K562 (cell line): Measurements from ENCODE around the gene ARHGAP35. TPM values are rescaled to one million over a fixed set of nuclear protein-coding genes. Genes with fewer than 3 reads are reported as not detected.

Experiments used
- ATAC-seq: fragments of 200-7000 bp; cut with Tn5 transposase; 3 replicates; pipeline ENCODE4 v1.9.1; 2020; ENCODE audit warnings: moderate library complexity
- BruUV-seq: library from RNA; stranded (reverse); fragments of 400-500 nt; replicated peaks from 2 replicates; lab custom pipeline; 2021; lab: Mats Ljungman, UMichigan
- CTCF ChIA-PET: fragments of 300-600 bp; formaldehyde crosslinking; extraction: SDS; loops from one replicate; lab custom pipeline; 2021; ENCODE audit warnings: low intra/inter-chr PET ratio; lab: Yijun Ruan, JAX
- POLR2A ChIA-PET: fragments of 300-600, 350-650 bp; sonication (Branson Sonifier 250); formaldehyde crosslinking; extraction: SDS; loops from one replicate; lab custom pipeline; 2021; ENCODE audit warnings: antibody characterized with exemption, inconsistent platforms; lab: Yijun Ruan, JAX
- DNase-seq, 4 experiments: peaks; one replicate each; pipeline versions ENCODE4 v3.0.0 to v3.0.0-alpha.2; 2011 to 2018; ENCODE audit warnings: low spot score in 3 of 4, mixed read lengths in 3 of 4; ENCODE audit errors: extremely low read depth in 1 of 4
- FAIRE-seq: peaks from 2 replicates; lab custom pipeline; 2011; peaks lifted over from hg19 to GRCh38; lab: Jason Lieb, UNC
- H2AFZ ChIP-seq: 2 replicates; pipeline ENCODE4 v1.6.0; 2011; ENCODE audit warnings: low read depth, low read length, control low read depth, inconsistent platforms
- H3K27ac ChIP-seq: fragments of 200-600 bp; 3 replicates; pipeline ENCODE4 v1.8.0; 2011; ENCODE audit warnings: low read depth, mild to moderate bottlenecking, control low read depth, inconsistent platforms, low read length, moderate library complexity, mixed read lengths; ENCODE audit errors: extremely low read depth
- H3K27me3 ChIP-seq, 2 experiments: fragments of 300-600 bp in 1 of 2; 2 replicates in 1 of 2; 3 replicates in 1 of 2; pipeline versions ENCODE4 v1.6.0 to v1.8.0; 2011; ENCODE audit warnings: inconsistent platforms in 2 of 2, low read length in 2 of 2, mild to moderate bottlenecking in 1 of 2, mixed read lengths in 1 of 2, moderate library complexity in 1 of 2; ENCODE audit not compliant: control insufficient read depth in 2 of 2, insufficient read depth in 2 of 2
- H3K36me3 ChIP-seq: fragments of 300-600 bp; 3 replicates; pipeline ENCODE4 v1.8.0; 2011; ENCODE audit warnings: mild to moderate bottlenecking, low read length, inconsistent platforms; ENCODE audit not compliant: control insufficient read depth, insufficient read depth
- H3K4me1 ChIP-seq, 2 experiments: fragments of 200-600 bp in 1 of 2; replicated peaks in 1 of 2; 2 replicates in 1 of 2; 3 replicates in 1 of 2; pipeline versions ENCODE4 v1.5.1 to v1.8.0; 2011; ENCODE audit warnings: inconsistent platforms in 2 of 2, low read length in 2 of 2, mild to moderate bottlenecking in 1 of 2, mixed read lengths in 1 of 2, moderate library complexity in 1 of 2; ENCODE audit not compliant: control insufficient read depth in 2 of 2, insufficient read depth in 2 of 2
- H3K4me2 ChIP-seq: 2 replicates; pipeline ENCODE4 v1.6.1; 2011; ENCODE audit warnings: low read length, control low read depth, inconsistent platforms, mixed read lengths; ENCODE audit not compliant: insufficient read depth
- H3K4me3 ChIP-seq: fragments of 200-600 bp; sonication (generic), shearing (Covaris generic); 2 replicates; pipeline ENCODE4 v1.5.1; 2016; ENCODE audit warnings: control low read depth, inconsistent platforms
- H3K79me2 ChIP-seq: fragments of 200-600 bp; 3 replicates; pipeline ENCODE4 v1.8.0; 2011; ENCODE audit warnings: low read length, inconsistent platforms; ENCODE audit not compliant: control insufficient read depth, insufficient read depth
- H3K9ac ChIP-seq, 2 experiments: 2 replicates each; pipeline versions ENCODE4 v1.6.0 to v1.6.1; 2011; ENCODE audit warnings: low read depth in 2 of 2, low read length in 2 of 2, control low read depth in 1 of 2, inconsistent platforms in 1 of 2, mild to moderate bottlenecking in 1 of 2, mixed read lengths in 1 of 2; ENCODE audit not compliant: insufficient read depth in 1 of 2
- H3K9me1 ChIP-seq: one replicate; pipeline ENCODE4 v1.6.0; 2011; ENCODE audit warnings: inconsistent platforms, mild to moderate bottlenecking, low read length, moderate library complexity; ENCODE audit not compliant: control insufficient read depth, insufficient read depth
- H3K9me3 ChIP-seq: replicated peaks from 2 replicates; pipeline ENCODE4 v1.5.1; 2011; ENCODE audit warnings: low read depth, low read length, inconsistent platforms; ENCODE audit not compliant: control insufficient read depth, insufficient read depth
- H4K20me1 ChIP-seq: replicated peaks from 2 replicates; pipeline ENCODE4 v1.6.1; 2011; ENCODE audit warnings: low read length, inconsistent platforms, mixed read lengths; ENCODE audit not compliant: control insufficient read depth, insufficient read depth
- BHLHE40 ChIP-seq: IDR thresholded peaks from 2 replicates; pipeline ENCODE4 v1.6.1; 2011; ENCODE audit warnings: low read length, improper control_type of control experiment
- CBFA2T2 ChIP-seq: fragments of 450-650 bp; conservative IDR thresholded peaks from 2 replicates; pipeline ENCODE4 v1.6.1; 2017; ENCODE audit warnings: mild to moderate bottlenecking
- CHD2 ChIP-seq: IDR thresholded peaks from 2 replicates; pipeline ENCODE4 v1.6.1; 2011; ENCODE audit warnings: low read depth, low read length
- DACH1 ChIP-seq: fragments of 450-650 bp; IDR thresholded peaks from 2 replicates; pipeline ENCODE4 v1.6.1; 2018; ENCODE audit not compliant: partially characterized antibody
- DNMT1 ChIP-seq: fragments of 450-650 bp; IDR thresholded peaks from 2 replicates; pipeline ENCODE4 v1.6.1; 2016; ENCODE audit warnings: antibody characterized with exemption, mild to moderate bottlenecking
- FOXP1 ChIP-seq: sonication (generic); formaldehyde crosslinking; IDR thresholded peaks from 2 replicates; pipeline ENCODE4 v1.8.0; 2022; ENCODE audit warnings: mild to moderate bottlenecking, missing genetic modification reagents
- HMGXB4 ChIP-seq: sonication (generic); formaldehyde crosslinking; IDR thresholded peaks from 2 replicates; pipeline ENCODE4 v1.8.1; 2023; ENCODE audit warnings: mild to moderate bottlenecking, missing genetic modification reagents
- NFIC ChIP-seq: fragments of 450-650 bp; IDR thresholded peaks from 2 replicates; pipeline ENCODE4 v1.6.1; 2017; ENCODE audit warnings: mild to moderate bottlenecking, inconsistent platforms
- NR2C1 ChIP-seq, 2 experiments: fragments of 450-650 bp; IDR thresholded peaks; 2 replicates each; pipeline ENCODE4 v1.6.1; 2017; ENCODE audit warnings: mild to moderate bottlenecking in 2 of 2, antibody characterized with exemption in 1 of 2, inconsistent platforms in 1 of 2, missing compliant biosample characterization in 1 of 2, missing genetic modification characterization in 1 of 2
- NRF1 ChIP-seq, 2 experiments: fragments of 450-650 bp; IDR thresholded peaks in 1 of 2; conservative IDR thresholded peaks in 1 of 2; 2 replicates each; pipeline ENCODE4 v1.6.1; 2014; ENCODE audit warnings: mild to moderate bottlenecking in 2 of 2
- POLR3A ChIP-seq: IDR thresholded peaks from 2 replicates; pipeline ENCODE4 v1.6.1; 2011; ENCODE audit warnings: borderline replicate concordance, mild to moderate bottlenecking, moderate library complexity; ENCODE audit not compliant: insufficient read length, insufficient read depth; ENCODE audit errors: extremely low read depth
- RBBP5 ChIP-seq: fragments of 200-600 bp; sonication (generic); IDR thresholded peaks from 2 replicates; pipeline ENCODE4 v1.6.1; 2012; ENCODE audit warnings: borderline replicate concordance, mild to moderate bottlenecking, low read length, control low read depth, inconsistent platforms; ENCODE audit not compliant: insufficient read depth, poor library complexity, severe bottlenecking
- RUNX1 ChIP-seq: sonication (generic); IDR thresholded peaks from 2 replicates; pipeline ENCODE4 v1.6.1; 2016; ENCODE audit warnings: antibody characterized with exemption, low read depth
- SMAD3 ChIP-seq: fragments of 450-650 bp; formaldehyde crosslinking; conservative IDR thresholded peaks from 2 replicates; pipeline ENCODE4 v1.4.0; 2020; ENCODE audit warnings: mild to moderate bottlenecking
- SNRNP70 ChIP-seq: fragments of 200-400 bp; formaldehyde crosslinking; optimal IDR thresholded peaks from 2 replicates; pipeline ENCODE3; 2017; ENCODE audit warnings: low read depth, low read length
- SOX6 ChIP-seq: fragments of 450-650 bp; IDR thresholded peaks from 2 replicates; pipeline ENCODE4 v1.6.1; 2014; ENCODE audit warnings: mild to moderate bottlenecking
- TFE3 ChIP-seq: fragments of 450-650 bp; formaldehyde crosslinking; IDR thresholded peaks from 2 replicates; pipeline ENCODE4 v1.4.0; 2020; ENCODE audit warnings: mild to moderate bottlenecking, mixed read lengths
- XRCC4 ChIP-seq: IDR thresholded peaks from one replicate; pipeline ENCODE4 v1.6.1; 2011; ENCODE audit not compliant: insufficient read depth, insufficient read length; ENCODE audit errors: extremely low read depth
- ZNF384 ChIP-seq: IDR thresholded peaks from 2 replicates; pipeline ENCODE4 v1.6.1; 2012; ENCODE audit warnings: low read depth, low read length, improper control_type of control experiment
- ZNF586 ChIP-seq: fragments of 450-650 bp; formaldehyde crosslinking; conservative IDR thresholded peaks from 2 replicates; pipeline ENCODE4 v1.4.0; 2020; ENCODE audit warnings: mild to moderate bottlenecking, moderate library complexity
- ZNF75A ChIP-seq: fragments of 450-650 bp; formaldehyde crosslinking; IDR thresholded peaks from 2 replicates; pipeline ENCODE4 v1.4.0; 2020; ENCODE audit warnings: mild to moderate bottlenecking
- ZNF780A ChIP-seq: fragments of 250-450 bp; sonication (Bioruptor Pico); IDR thresholded peaks from 2 replicates; pipeline ENCODE4 v1.5.0; 2021; ENCODE audit warnings: mild to moderate bottlenecking
- ZNF79 ChIP-seq: fragments of 250-450 bp; sonication (Bioruptor Pico); IDR thresholded peaks from 2 replicates; pipeline ENCODE4 v1.4.0; 2020; ENCODE audit warnings: low read depth, mild to moderate bottlenecking, moderate library complexity
- WGBS: fragments of 100-300 bp; shearing (Covaris generic); methylation state at CpG from one replicate; pipeline ENCODE4 v1.1.6; 2016; ENCODE audit warnings: low coverage, mixed read lengths; ENCODE audit not compliant: insufficient coverage; ENCODE audit errors: missing lambda C conversion rate; 5-methylcytosine and 5-hydroxymethylcytosine counted together
- in situ Hi-C: fragments of 300-500 bp; cut with MboI; formaldehyde crosslinking; loops from 4 replicates; pipeline ENCODE4 v1.15.0; 2018; ENCODE audit warnings: inconsistent platforms, mixed read lengths
- intact Hi-C: fragments of 100-400 bp; cut with micrococcal nuclease; formaldehyde crosslinking; loops from 2 replicates; pipeline ENCODE4 v1.14.2; 2022
- polyA plus RNA-seq, 8 experiments: library from polyadenylated mRNA; depleted of rRNA in 4 of 8; stranded (reverse) in 5 of 8; unstranded in 3 of 8; fragments of >200 nt; fragmentation: Nextera tagmentation in 2 of 8; fragmentation: Illumina TruSeq in 1 of 8; extraction: Ambion mirVana in 2 of 8; extraction: Trizol in 1 of 8; gene quantifications; 2 replicates each; pipeline versions ENCODE4 v1.2.1 to v1.2.3, GENCODE V29; 2011 to 2014; ENCODE audit warnings: inconsistent platforms in 1 of 8, missing spikeins in 1 of 8
- total RNA-seq, 7 experiments: library from RNA; depleted of rRNA in 6 of 7; stranded (reverse); fragments of >200 nt in 6 of 7; fragmentation: Illumina TruSeq in 2 of 7; extraction: Trizol in 2 of 7; gene quantifications; 2 replicates each; pipeline versions ENCODE4 v1.2.1 to v1.2.3, GENCODE V29; 2011 to 2021; ENCODE audit warnings: low replicate concordance in 1 of 7

The ARHGAP35 gene
- total and polyA plus RNA-seq, 9 of the 15 experiments (the other 6 are each of a cell fraction or from before 2014, with no cell fraction given): 0.27 to 26.4 (median 10.2) TPM

DNA sequence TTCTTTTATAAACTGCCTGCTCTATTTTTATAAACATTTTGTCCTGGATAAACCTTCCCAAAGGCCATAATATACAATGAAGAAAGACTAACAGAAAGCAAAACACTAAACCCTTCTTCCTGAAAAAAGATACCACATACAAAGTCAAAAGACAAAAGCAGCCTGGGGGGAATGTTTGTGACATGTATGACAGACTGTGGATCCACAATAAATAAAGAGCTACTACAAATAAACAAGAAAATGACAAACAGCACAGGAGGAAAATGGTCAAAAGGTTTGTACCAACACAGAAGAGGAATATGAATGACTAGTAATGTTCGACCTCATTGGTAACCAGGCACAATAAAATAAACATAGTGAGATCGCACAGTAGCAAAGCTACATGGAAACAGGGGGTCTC is 29.9 kb upstream of the ARHGAP35 start:
- ATAC-seq (no peak), DNase-seq (no peak), FAIRE-seq (no peak)
- no peak overlapping the region for H3K27ac ChIP-seq
- no peaks in the 10 kb centered on the region for H4K20me1 ChIP-seq
- peaks cover 0 to 6% of the 10 kb centered on the region in 2 experiments; a peak in 4 of 5 replicates for H3K4me1 ChIP-seq
- no peaks in the 10 kb centered on the region for H3K79me2 ChIP-seq
- CTCF ChIA-PET: no interaction called here
- H3K9me1 ChIP-seq: no peaks in the 10 kb centered on the region
- H3K9ac ChIP-seq: no peak overlapping the region
- 0 out of 2 replicates have a peak, but pooled peaks cover 2% of the 10 kb centered on the region for H3K9me3 ChIP-seq
- in situ Hi-C loops (no loop called here), intact Hi-C loops (no loop called here)
- no peaks in the 10 kb centered on the region for H3K27me3 ChIP-seq
- 80% methylated on average over 2 of the region's 2 CpGs for WGBS
- POLR2A ChIA-PET: interaction anchor here (1.1 to 4.2 kb wide), 2 partner anchors 31 to 46 kb away, joined by 4 to 15 read pairs; no protein-coding TSS in a partner anchor
- H3K4me2 ChIP-seq: no peak overlapping the region
- H3K36me3 ChIP-seq: no peaks in the 10 kb centered on the region
- no peak overlapping the region for H2AFZ ChIP-seq
- H3K4me3 ChIP-seq: no peak overlapping the region
- no TSS peak for BruUV-seq
- no peak for TF ChIP-seq ZNF384
- TF ChIP-seq HMGXB4: no peak
- TF ChIP-seq CBFA2T2: no peak
- no peak for TF ChIP-seq SOX6
- no peak for TF ChIP-seq NRF1 (conservative IDR thresholded peaks at IDR 0.05 in 1 of 2, IDR thresholded peaks at IDR 0.05 in 1 of 2)
- TF ChIP-seq TFE3 (CRISPR knock-in tag): no peak
- TF ChIP-seq ZNF75A (CRISPR knock-in tag): no peak
- TF ChIP-seq DNMT1: no peak
- TF ChIP-seq POLR3A: no peak
- TF ChIP-seq BHLHE40: no peak
- no peak for TF ChIP-seq XRCC4
- no peak for TF ChIP-seq ZNF79 (CRISPR knock-in tag)
- TF ChIP-seq DACH1: no peak
- TF ChIP-seq NFIC: no peak
- TF ChIP-seq RUNX1: no peak
- TF ChIP-seq FOXP1 (CRISPR knock-in tag): no peak
- no peak for TF ChIP-seq ZNF780A (CRISPR knock-in tag)
- no peak for TF ChIP-seq CHD2
- TF ChIP-seq NR2C1 (IDR thresholded peaks at IDR 0.05): no peak
- TF ChIP-seq NR2C1 (tag; IDR thresholded peaks at IDR 0.05): no peak
- TF ChIP-seq SNRNP70: no peak
- no peak for TF ChIP-seq ZNF586
- no peak for TF ChIP-seq SMAD3 (CRISPR knock-in tag)
- TF ChIP-seq RBBP5: no peak
